GM21723 (cell line): Measurements from ENCODE around the gene ABLIM2.

Source experiments
- ATAC-seq: cut with Tn5 transposase; IDR thresholded peaks from one replicate; pipeline ENCODE4 v1.9.1; 2021; ENCODE audit warnings: mild to moderate bottlenecking, moderate library complexity; ENCODE audit not compliant: unreplicated experiment

ABLIM2 gene

GRCh38 chr4:8052160-8052691 lies 106.4 kb downstream of the ABLIM2 start:
- ATAC-seq, result no peak

GRCh38 chr4:8051644-8052043 lies 107.0 kb downstream of the ABLIM2 start:
- ATAC-seq, result no peak

GRCh38 chr4:8050555-8051206 lies 107.9 kb downstream of the ABLIM2 start:
- ATAC-seq, result no peak

GRCh38 chr4:8050180-8050554 lies 108.4 kb downstream of the ABLIM2 start:
- ATAC-seq, result no peak

- no peak for ATAC-seq
These were observed 109.5 kb downstream of the ABLIM2 start for GRCh38 chr4:8048856-8049676.

GRCh38 chr4:8047837-8048678 lies 110.6 kb downstream of the ABLIM2 start:
- ATAC-seq, result no peak

- ATAC-seq, result no peak
These were observed 111.6 kb downstream of the ABLIM2 start for GRCh38 chr4:8046925-8047541.

GRCh38 chr4:8045909-8046308 lies 112.7 kb downstream of the ABLIM2 start:
- ATAC-seq, result no peak

- no peak for ATAC-seq
These were observed 113.9 kb downstream of the ABLIM2 start for GRCh38 chr4:8044699-8045098.

- no peak for ATAC-seq
These were observed 114.4 kb downstream of the ABLIM2 start for GRCh38 chr4:8044244-8044643.

- ATAC-seq, result no peak
These were observed 115.0 kb downstream of the ABLIM2 start for GRCh38 chr4:8043596-8043995.

- ATAC-seq, result no peak
These were observed 116.7 kb downstream of the ABLIM2 start for GRCh38 chr4:8041868-8042267.

GRCh38 chr4:8041172-8041571 lies 117.4 kb downstream of the ABLIM2 start:
- ATAC-seq, result no peak

GRCh38 chr4:8040607-8041006 lies 118.0 kb downstream of the ABLIM2 start:
- no peak for ATAC-seq

GRCh38 chr4:8039853-8040252 lies 118.8 kb downstream of the ABLIM2 start:
- ATAC-seq, result no peak

GRCh38 chr4:8039290-8039689 lies 119.3 kb downstream of the ABLIM2 start:
- no peak for ATAC-seq

GRCh38 chr4:8038719-8039251 lies 119.8 kb downstream of the ABLIM2 start:
- ATAC-seq, result no peak

- no peak for ATAC-seq
These were observed 120.5 kb downstream of the ABLIM2 start for GRCh38 chr4:8038083-8038482.

- no peak for ATAC-seq
These were observed 121.4 kb downstream of the ABLIM2 start for GRCh38 chr4:8037150-8037769.

- no peak for ATAC-seq
These were observed 123.2 kb downstream of the ABLIM2 start for GRCh38 chr4:8035371-8035780.
